OCI-LY7 (cell line): ENCODE measurements around the gene CHRNA4. TPM values are rescaled to one million over a fixed set of nuclear protein-coding genes. Genes with fewer than 3 reads are reported as not detected.

Experiments
- BruUV-seq: library from RNA; stranded (reverse); fragments of 400-500 nt; replicated peaks from 2 replicates; lab custom pipeline; 2021; lab: Mats Ljungman, UMichigan
- CTCF ChIA-PET: fragments of 300-600 bp; sonication (Branson Sonifier 250); formaldehyde crosslinking; loops from one replicate; lab custom pipeline; 2022; ENCODE audit warnings: antibody characterized with exemption; ENCODE audit not compliant: unreplicated experiment; lab: Charles Lee
- POLR2A ChIA-PET: fragments of 300-600 bp; sonication (Branson Sonifier 250); formaldehyde crosslinking; loops from one replicate; lab custom pipeline; 2022; ENCODE audit warnings: antibody characterized with exemption; lab: Charles Lee
- DNase-seq: peaks from one replicate; pipeline ENCODE4 v3.0.0-alpha.2; 2015; ENCODE audit warnings: low spot score
- H2AFZ ChIP-seq: fragments of 200-600 bp; sonication (generic), shearing (Covaris generic); 2 replicates; pipeline ENCODE4 v1.6.1; 2014; ENCODE audit warnings: mild to moderate bottlenecking, antibody characterized with exemption, low read length, moderate library complexity
- H3K27ac ChIP-seq: fragments of 200-600 bp; sonication (generic); 2 replicates; pipeline ENCODE4 v1.5.1; 2014; ENCODE audit warnings: mixed run types, low read depth, mild to moderate bottlenecking, moderate library complexity, low read length, inconsistent platforms; ENCODE audit not compliant: poor library complexity, severe bottlenecking
- H3K36me3 ChIP-seq: fragments of 200-600 bp; sonication (generic); 2 replicates; pipeline ENCODE4 v1.6.1; 2014; ENCODE audit warnings: mild to moderate bottlenecking, antibody characterized with exemption, low read length, moderate library complexity, mixed read lengths; ENCODE audit not compliant: insufficient read depth
- H3K4me1 ChIP-seq: fragments of 200-600 bp; sonication (generic); 2 replicates; pipeline ENCODE4 v1.5.1; 2014; ENCODE audit warnings: mild to moderate bottlenecking, low read length; ENCODE audit not compliant: insufficient read depth, poor library complexity, severe bottlenecking
- H3K4me2 ChIP-seq: fragments of 200-600 bp; sonication (generic); 2 replicates; pipeline ENCODE4 v1.6.1; 2014; ENCODE audit warnings: mild to moderate bottlenecking, low read length
- H3K4me3 ChIP-seq: fragments of 200-600 bp; sonication (generic); 2 replicates; pipeline ENCODE4 v1.5.1; 2014; ENCODE audit warnings: mild to moderate bottlenecking, low read depth, low read length; ENCODE audit not compliant: poor library complexity, severe bottlenecking
- H3K79me2 ChIP-seq: fragments of 200-600 bp; sonication (generic); 2 replicates; pipeline ENCODE4 v1.6.1; 2016; ENCODE audit warnings: low read depth, mild to moderate bottlenecking, low read length, moderate library complexity, mixed read lengths; ENCODE audit not compliant: insufficient read depth
- H3K9me2 ChIP-seq: fragments of 200-600 bp; sonication (generic); 2 replicates; pipeline ENCODE4 v1.6.1; 2016; ENCODE audit warnings: mild to moderate bottlenecking, low read length, mixed read lengths; ENCODE audit not compliant: insufficient read depth
- H3K9me3 ChIP-seq: fragments of 200-600 bp; sonication (generic); 2 replicates; pipeline ENCODE4 v1.6.1; 2014; ENCODE audit warnings: mild to moderate bottlenecking, mixed run types, low read length, mixed read lengths
- H4K20me1 ChIP-seq: fragments of 200-600 bp; sonication (generic); 2 replicates; pipeline ENCODE4 v1.6.1; 2014; ENCODE audit warnings: mild to moderate bottlenecking, antibody characterized with exemption, low read length, moderate library complexity, mixed read lengths; ENCODE audit not compliant: insufficient read depth
- CTCF ChIP-seq: fragments of 200-600 bp; sonication (generic); conservative IDR thresholded peaks from 2 replicates; pipeline ENCODE4 v1.5.1; 2014; ENCODE audit warnings: mild to moderate bottlenecking, antibody characterized with exemption, low read length, moderate library complexity, mixed read lengths
- EZH2phosphoT487 ChIP-seq: fragments of 200-600 bp; sonication (generic); IDR thresholded peaks from 2 replicates; pipeline ENCODE4 v1.6.1; 2018; ENCODE audit warnings: low read depth, borderline replicate concordance, mild to moderate bottlenecking, mixed run types, antibody characterized with exemption, low read length, moderate library complexity, mixed read lengths
- intact Hi-C: fragments of 100-400 bp; cut with micrococcal nuclease; formaldehyde crosslinking; loops from one replicate; pipeline ENCODE4 v1.10.0; 2022; ENCODE audit not compliant: unreplicated experiment
- total RNA-seq, 2 experiments: library from RNA; depleted of rRNA in 1 of 2; stranded (reverse); fragments of >200 nt in 1 of 2; shearing (Covaris generic) in 1 of 2; gene quantifications; 2 replicates each; pipeline ENCODE4 v1.2.3, GENCODE V29; 2014 to 2022

CHRNA4 gene
- total RNA-seq, 2 experiments from 2014 or later: not detected

- Histone ChIP-seq H3K27ac (no peak overlapping the region), H3K9me2 (no peaks in the 10 kb centered on the region), H2AFZ (no peak overlapping the region), H3K36me3 (no peaks in the 10 kb centered on the region), H3K4me1 (no peaks in the 10 kb centered on the region), H3K9me3 (no peaks in the 10 kb centered on the region), H4K20me1 (no peaks in the 10 kb centered on the region), H3K4me2 (no peak overlapping the region), H3K79me2 (no peaks in the 10 kb centered on the region), H3K4me3 (no peak overlapping the region)
- DNase-seq: no peak
- no TSS peak for BruUV-seq
- TF ChIP-seq EZH2phosphoT487 (no peak), CTCF (no peak)
- POLR2A ChIA-PET: no interaction called here
- CTCF ChIA-PET: no interaction called here
- intact Hi-C loops: no loop called here
These were observed 2.1 kb upstream of the CHRNA4 start for GRCh38 chr20:63363013-63363957.

- TF ChIP-seq CTCF (no peak), EZH2phosphoT487 (no peak)
- CTCF ChIA-PET: interaction anchor here (0.5 to 0.7 kb wide), 2 partner anchors 516 to 868 kb away, joined by 3 to 4 read pairs; no protein-coding TSS in a partner anchor
- H3K4me2 ChIP-seq: no peak overlapping the region
- H3K9me3 ChIP-seq: no peaks in the 10 kb centered on the region
- H3K4me3 ChIP-seq: no peak overlapping the region
- DNase-seq: no peak
- H3K79me2 ChIP-seq: no peaks in the 10 kb centered on the region
- intact Hi-C loops: no loop called here
- no peaks in the 10 kb centered on the region for H3K9me2 ChIP-seq
- H3K27ac ChIP-seq: no peak overlapping the region
- H2AFZ ChIP-seq: no peak overlapping the region
- H3K36me3 ChIP-seq: no peaks in the 10 kb centered on the region
- POLR2A ChIA-PET: no interaction called here
- H4K20me1 ChIP-seq: no peaks in the 10 kb centered on the region
- no TSS peak for BruUV-seq
- H3K4me1 ChIP-seq: no peaks in the 10 kb centered on the region
These were observed 1.4 kb upstream of the CHRNA4 start for GRCh38 chr20:63362436-63363009.
